Effector memory CD8-positive, alpha-beta T cell (primary cell): ENCODE results near the gene KCTD1.

Source experiments
- ATAC-seq: fragments of 150-1000 bp; cut with Tn5 transposase; replicated peaks from 2 replicates; pipeline ENCODE4 v1.10.0; 2021; ENCODE audit warnings: mild to moderate bottlenecking, moderate library complexity
- DNase-seq, 3 experiments: peaks; one replicate each; pipeline ENCODE4 v3.0.0; 2021
- H3K27ac Mint-ChIP-seq, 2 donors: one replicate each; pipeline ENCODE4 v1.8.0; 2022; ENCODE audit warnings: mild to moderate bottlenecking in 2 of 2, mixed read lengths in 2 of 2, moderate library complexity in 2 of 2
- H3K27me3 Mint-ChIP-seq, 2 donors: one replicate each; pipeline ENCODE4 v1.8.0; 2022; ENCODE audit warnings: mixed read lengths in 2 of 2
- H3K36me3 Mint-ChIP-seq: one replicate; pipeline ENCODE4 v1.8.0; 2022; ENCODE audit warnings: mild to moderate bottlenecking, moderate library complexity, mixed read lengths; ENCODE audit not compliant: insufficient read depth
- H3K4me1 Mint-ChIP-seq, 2 donors: one replicate each; pipeline ENCODE4 v1.8.0; 2022; ENCODE audit warnings: low read depth in 2 of 2, mixed read lengths in 2 of 2
- H3K4me3 Mint-ChIP-seq, 2 donors: one replicate each; pipeline ENCODE4 v1.8.0; 2022; ENCODE audit warnings: mild to moderate bottlenecking in 2 of 2, mixed read lengths in 2 of 2, moderate library complexity in 2 of 2
- H3K9me3 Mint-ChIP-seq, 2 donors: one replicate each; pipeline ENCODE4 v1.8.0; 2022; ENCODE audit warnings: mixed read lengths in 2 of 2

The KCTD1 gene

GRCh38 chr18:26460449-26461091 is 87.8 kb downstream of the KCTD1 start:
- H3K36me3 Mint-ChIP-seq: no peaks in the 10 kb centered on the region
- no peak for DNase-seq
- peaks cover 0 to 4% of the 10 kb centered on the region in 2 donors for H3K4me1 Mint-ChIP-seq
- no peak for ATAC-seq
- H3K9me3 Mint-ChIP-seq: no peaks in the 10 kb centered on the region
- no peak overlapping the region for H3K4me3 Mint-ChIP-seq
- H3K27me3 Mint-ChIP-seq: no peaks in the 10 kb centered on the region
- H3K27ac Mint-ChIP-seq: no peak overlapping the region

DNA sequence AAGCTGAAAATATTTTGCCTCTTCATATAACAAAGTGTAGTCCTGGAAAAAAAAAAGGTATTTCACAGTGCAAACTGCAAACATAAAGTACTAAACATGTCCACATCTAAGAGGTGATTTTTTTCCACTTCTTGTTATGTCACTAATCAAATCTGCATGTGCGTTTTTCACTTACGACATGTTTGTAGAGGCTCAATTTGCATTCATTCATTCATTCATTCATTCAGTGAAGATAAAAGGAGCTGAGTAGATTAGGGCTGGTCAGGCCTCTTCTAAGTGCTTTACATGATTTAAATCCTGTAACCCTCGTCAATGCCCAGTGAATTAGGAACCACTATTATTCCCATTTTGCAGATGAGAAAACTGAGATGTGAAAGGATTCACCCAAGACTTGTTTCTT is 88.5 kb downstream of the KCTD1 start:
- Mint-ChIP-seq H3K4me3 (no peak overlapping the region), H3K36me3 (no peaks in the 10 kb centered on the region), H3K4me1 (peaks cover 0 to 4% of the 10 kb centered on the region in 2 donors), H3K9me3 (no peaks in the 10 kb centered on the region), H3K27me3 (no peaks in the 10 kb centered on the region), H3K27ac (no peak overlapping the region)
- ATAC-seq (no peak), DNase-seq (no peak)

GRCh38 chr18:26459340-26459739 is 89.0 kb downstream of the KCTD1 start:
- Mint-ChIP-seq H3K27ac (peak overlapping the region in 1 of 2 donors; percentile 81), H3K27me3 (no peaks in the 10 kb centered on the region), H3K9me3 (no peaks in the 10 kb centered on the region), H3K4me1 (peaks cover 0 to 4% of the 10 kb centered on the region in 2 donors), H3K4me3 (no peak overlapping the region), H3K36me3 (no peaks in the 10 kb centered on the region)
- DNase-seq (no peak), ATAC-seq (no peak)

DNA sequence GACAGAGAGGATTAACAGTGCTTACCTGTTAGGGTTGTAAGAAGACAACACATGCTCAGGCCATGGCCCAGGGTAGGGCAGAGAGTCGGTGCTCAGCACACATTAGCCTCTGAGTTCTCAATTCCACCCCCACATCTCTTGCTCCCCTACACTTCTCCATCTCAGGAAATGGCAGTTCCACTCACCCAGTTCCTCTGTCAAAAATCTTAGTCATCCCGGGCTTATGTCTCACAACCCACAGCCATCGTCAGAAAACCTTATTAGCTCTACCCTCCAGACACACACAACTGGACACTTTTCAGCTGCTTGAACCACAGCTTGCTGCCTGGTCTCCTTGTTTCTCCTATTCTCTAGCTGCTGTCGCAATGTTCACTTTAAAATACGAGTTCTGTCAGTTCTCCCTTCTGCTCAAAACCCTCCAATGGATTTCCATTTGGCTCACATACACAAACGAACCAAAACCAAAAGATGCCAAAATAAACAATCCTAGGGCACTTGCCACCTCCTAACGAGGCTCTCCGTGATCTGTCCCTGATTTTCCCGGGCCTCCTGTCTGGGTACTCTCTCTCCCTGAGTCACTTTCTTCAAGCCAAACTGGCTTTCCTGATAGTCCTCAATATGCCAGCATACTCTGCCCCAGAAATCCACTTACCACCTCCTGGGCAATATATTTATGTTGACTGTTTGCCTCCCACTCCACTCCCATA is 89.7 kb downstream of the KCTD1 start:
- H3K27me3 Mint-ChIP-seq: no peaks in the 10 kb centered on the region
- H3K36me3 Mint-ChIP-seq: no peaks in the 10 kb centered on the region
- peak overlapping the region in 1 of 2 donors; percentile 81 for H3K27ac Mint-ChIP-seq
- H3K9me3 Mint-ChIP-seq: no peaks in the 10 kb centered on the region
- no peak for DNase-seq
- no peak for ATAC-seq
- peaks cover 0 to 4% of the 10 kb centered on the region in 2 donors for H3K4me1 Mint-ChIP-seq
- H3K4me3 Mint-ChIP-seq: no peak overlapping the region

- Mint-ChIP-seq H3K27ac (no peak overlapping the region), H3K4me3 (no peak overlapping the region)
These were observed 90.6 kb downstream of the KCTD1 start for GRCh38 chr18:26457611-26458353.

DNA sequence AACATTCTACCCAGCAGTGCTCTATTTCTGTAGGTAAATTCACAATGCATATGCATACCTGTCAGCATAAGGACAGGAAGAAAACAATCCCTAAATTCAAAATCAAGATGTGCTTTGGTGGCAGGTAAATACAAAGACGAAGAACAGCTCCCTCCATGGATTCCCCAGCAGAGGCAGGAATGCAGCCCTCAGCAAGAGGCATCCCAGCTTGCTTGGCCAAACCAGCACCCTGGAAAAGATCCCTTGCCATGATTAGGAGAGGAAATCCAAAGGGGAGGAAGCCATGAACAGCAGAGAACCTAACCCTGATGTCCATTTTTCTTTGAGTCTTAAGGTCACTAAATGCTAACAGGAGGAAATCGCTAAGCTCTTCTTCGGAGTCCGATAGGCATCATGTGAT is 91.2 kb downstream of the KCTD1 start:
- Mint-ChIP-seq H3K4me1 (peaks cover 0 to 4% of the 10 kb centered on the region in 2 donors), H3K27me3 (no peaks in the 10 kb centered on the region), H3K9me3 (no peaks in the 10 kb centered on the region), H3K4me3 (no peak overlapping the region), H3K36me3 (no peaks in the 10 kb centered on the region), H3K27ac (no peak overlapping the region)
- ATAC-seq (no peak), DNase-seq (no peak)

More at GRCh38 chr18:26457611-26458353, 90.6 kb downstream of the KCTD1 start:
- Mint-ChIP-seq H3K4me1 (peaks cover 0 to 4% of the 10 kb centered on the region in 2 donors), H3K36me3 (no peaks in the 10 kb centered on the region), H3K9me3 (no peaks in the 10 kb centered on the region), H3K27me3 (no peaks in the 10 kb centered on the region)
- DNase-seq (no peak), ATAC-seq (no peak)

DNA sequence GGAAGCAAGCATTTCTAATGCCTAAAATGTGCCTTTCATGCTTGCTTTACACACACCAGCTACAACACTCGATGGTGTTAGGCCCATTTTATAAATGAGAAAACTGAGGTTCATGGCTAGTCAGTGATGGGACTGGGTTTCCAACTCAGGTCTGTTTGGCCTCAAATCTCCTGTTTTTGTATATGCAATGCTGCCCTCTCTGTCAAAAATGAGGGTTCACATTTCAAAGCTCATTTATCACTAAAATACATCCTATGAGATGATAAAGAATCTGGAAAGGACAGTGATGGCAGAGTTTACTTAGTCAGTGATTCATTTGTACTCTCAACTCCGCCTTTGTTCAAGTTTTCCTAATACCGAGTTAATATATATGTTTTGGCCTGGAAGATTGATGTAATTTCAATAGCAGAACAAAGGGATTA is 92.3 kb downstream of the KCTD1 start:
- DNase-seq (no peak), ATAC-seq (no peak)
- no peak overlapping the region for H3K27ac Mint-ChIP-seq
- peaks cover 0 to 4% of the 10 kb centered on the region in 2 donors for H3K4me1 Mint-ChIP-seq
- no peak overlapping the region for H3K4me3 Mint-ChIP-seq
- peaks cover 0 to under 1% of the 10 kb centered on the region in 2 donors for H3K9me3 Mint-ChIP-seq
- peaks cover 5 to 6% of the 10 kb centered on the region in 2 donors for H3K27me3 Mint-ChIP-seq
- H3K36me3 Mint-ChIP-seq: no peaks in the 10 kb centered on the region

- H3K36me3 Mint-ChIP-seq: no peaks in the 10 kb centered on the region
- H3K27ac Mint-ChIP-seq: no peak overlapping the region
- ATAC-seq (no peak), DNase-seq (no peak)
- H3K9me3 Mint-ChIP-seq: peaks cover 0 to 2% of the 10 kb centered on the region in 2 donors
- H3K4me3 Mint-ChIP-seq: no peak overlapping the region
- H3K4me1 Mint-ChIP-seq: peaks cover 0 to 4% of the 10 kb centered on the region in 2 donors
- H3K27me3 Mint-ChIP-seq: peaks cover 9 to 11% of the 10 kb centered on the region in 2 donors
These were observed 92.7 kb downstream of the KCTD1 start for GRCh38 chr18:26455639-26456038.

DNA sequence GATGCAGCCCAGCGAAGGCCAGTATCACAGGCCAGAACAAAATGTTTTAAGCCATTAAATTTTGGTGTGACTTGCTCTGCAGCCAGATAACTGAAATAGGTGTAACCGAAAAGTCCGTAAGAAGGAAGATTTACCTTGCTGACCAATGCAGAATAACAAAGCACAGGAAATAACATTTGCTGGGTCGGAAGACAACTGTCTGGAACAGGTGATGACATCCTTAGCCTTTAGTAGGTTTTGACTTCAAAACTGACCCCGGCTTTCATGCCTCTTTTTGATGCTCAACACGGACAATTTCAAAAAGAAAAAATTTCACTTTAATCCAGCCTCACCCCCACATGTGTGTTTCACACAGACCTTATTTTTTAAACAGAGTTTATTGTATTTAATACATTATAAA is 93.7 kb downstream of the KCTD1 start:
- Mint-ChIP-seq H3K27ac (no peak overlapping the region), H3K4me1 (peaks cover 0 to 4% of the 10 kb centered on the region in 2 donors), H3K36me3 (no peaks in the 10 kb centered on the region), H3K27me3 (peaks cover 9 to 15% of the 10 kb centered on the region in 2 donors), H3K9me3 (peaks cover 0 to 2% of the 10 kb centered on the region in 2 donors), H3K4me3 (no peak overlapping the region)
- ATAC-seq (no peak), DNase-seq (no peak)

GRCh38 chr18:26454192-26454591 is 94.2 kb downstream of the KCTD1 start:
- Mint-ChIP-seq H3K4me3 (no peak overlapping the region), H3K27ac (no peak overlapping the region), H3K27me3 (peaks cover 12 to 19% of the 10 kb centered on the region in 2 donors), H3K4me1 (peaks cover 0 to 3% of the 10 kb centered on the region in 2 donors), H3K36me3 (no peaks in the 10 kb centered on the region), H3K9me3 (peaks cover 0 to 2% of the 10 kb centered on the region in 2 donors)
- DNase-seq (no peak), ATAC-seq (no peak)

GRCh38 chr18:26453386-26453901 is 94.9 kb downstream of the KCTD1 start:
- Mint-ChIP-seq H3K4me3 (no peak overlapping the region), H3K4me1 (no peaks in the 10 kb centered on the region), H3K9me3 (peaks cover 0 to 2% of the 10 kb centered on the region in 2 donors), H3K36me3 (no peaks in the 10 kb centered on the region), H3K27ac (no peak overlapping the region), H3K27me3 (peaks cover 20 to 26% of the 10 kb centered on the region in 2 donors)
- DNase-seq: no peak
- ATAC-seq: no peak

GRCh38 chr18:26450989-26451682 is 97.2 kb downstream of the KCTD1 start:
- no peak for ATAC-seq
- H3K27me3 Mint-ChIP-seq: peaks cover 38 to 50% of the 10 kb centered on the region in 2 donors
- no peak overlapping the region for H3K27ac Mint-ChIP-seq
- no peaks in the 10 kb centered on the region for H3K4me1 Mint-ChIP-seq
- no peak overlapping the region for H3K4me3 Mint-ChIP-seq
- DNase-seq: no peak
- H3K9me3 Mint-ChIP-seq: peaks cover 2 to 8% of the 10 kb centered on the region in 2 donors
- no peaks in the 10 kb centered on the region for H3K36me3 Mint-ChIP-seq

DNA sequence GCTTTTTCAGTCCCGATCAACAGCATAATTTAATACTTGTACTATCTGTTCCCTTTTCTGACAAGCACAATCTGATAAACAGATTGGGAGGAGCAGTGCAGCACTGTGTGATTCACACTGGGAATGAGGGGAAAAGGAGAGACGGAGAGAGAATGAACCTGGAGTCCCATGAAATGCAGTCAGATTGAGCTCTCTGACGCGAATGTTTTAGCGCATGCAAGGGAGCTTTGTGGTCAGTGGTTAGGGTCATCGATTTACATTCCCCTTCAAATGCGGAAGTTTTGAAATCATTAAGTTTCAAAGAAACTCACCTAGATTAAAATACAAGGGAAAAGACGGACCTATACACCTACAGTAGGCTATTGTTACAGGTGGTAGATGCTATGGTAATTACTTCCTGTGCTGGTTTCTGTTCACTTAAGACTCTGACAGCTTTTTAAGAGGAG is 99.6 kb downstream of the KCTD1 start:
- DNase-seq (no peak), ATAC-seq (no peak)
- Mint-ChIP-seq H3K4me3 (no peak overlapping the region), H3K9me3 (peaks cover 2 to 8% of the 10 kb centered on the region in 2 donors), H3K36me3 (no peaks in the 10 kb centered on the region), H3K27ac (no peak overlapping the region), H3K27me3 (peaks cover 47 to 62% of the 10 kb centered on the region in 2 donors), H3K4me1 (no peaks in the 10 kb centered on the region)
